Measurements from ENCODE around the gene MZF1. TPM values are rescaled to one million over a fixed set of nuclear protein-coding genes. Genes with fewer than 3 reads are reported as not detected.

MZF1 gene
- total and polyA plus RNA-seq, 10 of the 15 experiments (the other 5 are each of a cell fraction or from before 2014, with no cell fraction given): 0.38 to 14.7 (median 7.2) TPM

- TF ChIP-seq ZBTB40 (IDR thresholded peaks at IDR 0.05; ENCODE audit: borderline replicate concordance) (peak; percentile 13; the same call in 1 of the 2 replicates), ZNF384 (IDR thresholded peaks at IDR 0.05; ENCODE audit: borderline replicate concordance, low read depth, low read length) (peak; percentile 84), IRF5 (IDR thresholded peaks at IDR 0.05; ENCODE audit: borderline replicate concordance) (no peak), SMARCA5 (IDR thresholded peaks at IDR 0.05) (peak; percentile 67; the same call in 1 of the 2 replicates), PRDM15 (CRISPR knock-in tag; IDR thresholded peaks at IDR 0.05) (0 out of 2 replicates have a peak, but pooled peaks have one; percentile 29), MTA2 (IDR thresholded peaks at IDR 0.05; ENCODE audit: low read depth) (peak; percentile 39; the same call in 1 of the 2 replicates), NFYA (IDR thresholded peaks at IDR 0.05; ENCODE audit: borderline replicate concordance, low read depth, low read length) (no peak), ZNF207 (IDR thresholded peaks at IDR 0.05; ENCODE audit: borderline replicate concordance) (peak; percentile 60; the same call in 1 of the 2 replicates), RFX5 (IDR thresholded peaks at IDR 0.05; ENCODE audit: low read depth, low read length) (0 out of 2 replicates have a peak, but pooled peaks have one; percentile 32), MEF2B (IDR thresholded peaks at IDR 0.05; ENCODE audit: partially characterized antibody, poor library complexity, severe bottlenecking) (peak; percentile 19), BACH1 (IDR thresholded peaks at IDR 0.05; ENCODE audit: borderline replicate concordance) (0 out of 2 replicates have a peak, but pooled peaks have one; percentile 65), CREB1 (IDR thresholded peaks at IDR 0.05; ENCODE audit: low read depth) (peak; percentile 97), BCL3 (IDR thresholded peaks at IDR 0.05; ENCODE audit: borderline replicate concordance, insufficient read depth, low read depth, low read length, poor library complexity, severe bottlenecking) (no peak), ZZZ3 (IDR thresholded peaks at IDR 0.05; ENCODE audit: control insufficient read depth, insufficient read length, low read depth) (no peak), EGR1 (IDR thresholded peaks at IDR 0.05; ENCODE audit: borderline replicate concordance in 1 of 2, low read depth in 2 of 2, low read length in 2 of 2) (peak in 1 of 2 experiments; percentile 66; a peak in 1 of 3 replicates)
- TF ChIP-seq, protein P1, sequence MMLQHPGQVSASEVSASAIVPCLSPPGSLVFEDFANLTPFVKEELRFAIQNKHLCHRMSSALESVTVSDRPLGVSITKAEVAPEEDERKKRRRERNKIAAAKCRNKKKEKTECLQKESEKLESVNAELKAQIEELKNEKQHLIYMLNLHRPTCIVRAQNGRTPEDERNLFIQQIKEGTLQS (IDR thresholded peaks at IDR 0.05; ENCODE audit: borderline replicate concordance, extremely low read depth, low read depth, low read length): peak; percentile 78
Measured at GRCh38 chr19:58575183-58576041, 2.3 kb upstream of the MZF1 start (continued).
